ENCODE measurements around the gene SDSL.
A peak's percentile ranks its signal among the peaks of the same experiment; 100 is the strongest.

GRCh38 chr12:113422030-113422885 lies at the start of gene SDSL:
- TF ChIP-seq CTCF (IDR thresholded peaks at IDR 0.05) = no peak
- TF ChIP-seq POLR2A (IDR thresholded peaks at IDR 0.05) = peak; percentile 93
